NAMALWA (cell line): ENCODE data around the gene CFAP58.

Experiments
- DNase-seq: peaks from one replicate; pipeline ENCODE4 v3.0.0-alpha.2; 2015; ENCODE audit warnings: low spot score

The CFAP58 gene

GRCh38 chr10:104353325-104354048 is at the start of gene CFAP58:
Gene CFAP58 (plus strand): TSS chr10:104353833. CDS start chr10:104353898, 65 bp downstream.
- peak; percentile 96 for DNase-seq

GRCh38 chr10:104304356-104304745 is 49.3 kb upstream of the CFAP58 start:
- DNase-seq, result no peak

- DNase-seq, result no peak
Measured at GRCh38 chr10:104304927-104305326, 48.7 kb upstream of the CFAP58 start.

- no peak for DNase-seq
Measured at GRCh38 chr10:104306897-104307296, 46.7 kb upstream of the CFAP58 start.

- no peak for DNase-seq
Measured at GRCh38 chr10:104307576-104308438, 45.8 kb upstream of the CFAP58 start.

GRCh38 chr10:104308439-104308903 is 45.2 kb upstream of the CFAP58 start:
- DNase-seq, result no peak

GRCh38 chr10:104309980-104310978 is 43.4 kb upstream of the CFAP58 start:
- DNase-seq, result no peak

GRCh38 chr10:104311184-104311720 is 42.4 kb upstream of the CFAP58 start:
- no peak for DNase-seq

GRCh38 chr10:104314591-104315485 is 38.8 kb upstream of the CFAP58 start:
- DNase-seq, result no peak

- DNase-seq, result no peak
Measured at GRCh38 chr10:104315486-104315921, 38.1 kb upstream of the CFAP58 start.

GRCh38 chr10:104316321-104317099 is 37.1 kb upstream of the CFAP58 start:
- DNase-seq, result no peak

- DNase-seq, result peak; percentile 20
Measured at GRCh38 chr10:104317269-104317710, 36.3 kb upstream of the CFAP58 start.

GRCh38 chr10:104317726-104318299 is 35.8 kb upstream of the CFAP58 start:
- no peak for DNase-seq

- no peak for DNase-seq
Measured at GRCh38 chr10:104318326-104318725, 35.3 kb upstream of the CFAP58 start.

- DNase-seq, result no peak
Measured at GRCh38 chr10:104318810-104319741, 34.6 kb upstream of the CFAP58 start.

GRCh38 chr10:104321226-104321625 is 32.4 kb upstream of the CFAP58 start:
- no peak for DNase-seq

- DNase-seq, result no peak
Measured at GRCh38 chr10:104321725-104322415, 31.8 kb upstream of the CFAP58 start.
